Vagina (tissue), 2 donors: ENCODE data around the gene DAGLB.

Experiments used
- CTCF ChIP-seq, 3 experiments: fragments of 450-650 bp in 2 of 3; fragments of 200-600 bp in 1 of 3; sonication (generic) in 1 of 3; IDR thresholded peaks; one replicate each; pipeline ENCODE4 v1.5.1; 2017 to 2019; ENCODE audit warnings: antibody characterized with exemption in 3 of 3, mild to moderate bottlenecking in 2 of 3, moderate library complexity in 2 of 3
- POLR2A ChIP-seq, 2 donors: fragments of 450-650 bp; IDR thresholded peaks; one replicate each; pipeline ENCODE4 v1.6.1; 2017; ENCODE audit warnings: antibody characterized with exemption in 2 of 2, mild to moderate bottlenecking in 2 of 2, moderate library complexity in 2 of 2
- POLR2AphosphoS5 ChIP-seq, 2 donors: sonication (generic); formaldehyde crosslinking; IDR thresholded peaks; one replicate each; pipeline ENCODE4 v1.9.0; 2017; ENCODE audit warnings: antibody characterized with exemption in 2 of 2, mild to moderate bottlenecking in 2 of 2, low read depth in 1 of 2; ENCODE audit not compliant: insufficient read depth in 1 of 2

- TF ChIP-seq CTCF (IDR thresholded peaks at IDR 0.05), result no peak
- TF ChIP-seq POLR2AphosphoS5 (IDR thresholded peaks at IDR 0.05; ENCODE audit: insufficient read depth in 1 of 2, low read depth in 1 of 2), result no peak
- TF ChIP-seq POLR2A (IDR thresholded peaks at IDR 0.05), result no peak
These were observed 12.5 kb upstream of the DAGLB start for GRCh38 chr7:6460303-6460702.
